Prostate gland (tissue), 2 donors: ENCODE data around the gene RASA1.

ENCODE experiments used
- CTCF ChIP-seq, 4 experiments: fragments of 200-600 bp in 2 of 4; fragments of 450-650 bp in 2 of 4; sonication (generic) in 2 of 4; IDR thresholded peaks; 1 replicate in 3 of 4; 2 replicates in 1 of 4; pipeline ENCODE4 v1.5.1; 2016 to 2019; ENCODE audit warnings: antibody characterized with exemption in 4 of 4, mild to moderate bottlenecking in 2 of 4, moderate library complexity in 2 of 4
- POLR2A ChIP-seq: fragments of 450-650 bp; IDR thresholded peaks from one replicate; pipeline ENCODE4 v1.6.1; 2016; ENCODE audit warnings: antibody characterized with exemption, mild to moderate bottlenecking

GRCh38 chr5:87361031-87361445, 93.4 kb downstream of the RASA1 start:
- no peak for TF ChIP-seq POLR2A
- no peak for TF ChIP-seq CTCF (IDR thresholded peaks at IDR 0.05)
